ENCODE results near the gene INTS15. TPM values are rescaled to one million over a fixed set of nuclear protein-coding genes. Genes with fewer than 3 reads are reported as not detected.

Gene INTS15
- total RNA-seq, 1 donor from 2014 or later, result 55.7 TPM

DNA sequence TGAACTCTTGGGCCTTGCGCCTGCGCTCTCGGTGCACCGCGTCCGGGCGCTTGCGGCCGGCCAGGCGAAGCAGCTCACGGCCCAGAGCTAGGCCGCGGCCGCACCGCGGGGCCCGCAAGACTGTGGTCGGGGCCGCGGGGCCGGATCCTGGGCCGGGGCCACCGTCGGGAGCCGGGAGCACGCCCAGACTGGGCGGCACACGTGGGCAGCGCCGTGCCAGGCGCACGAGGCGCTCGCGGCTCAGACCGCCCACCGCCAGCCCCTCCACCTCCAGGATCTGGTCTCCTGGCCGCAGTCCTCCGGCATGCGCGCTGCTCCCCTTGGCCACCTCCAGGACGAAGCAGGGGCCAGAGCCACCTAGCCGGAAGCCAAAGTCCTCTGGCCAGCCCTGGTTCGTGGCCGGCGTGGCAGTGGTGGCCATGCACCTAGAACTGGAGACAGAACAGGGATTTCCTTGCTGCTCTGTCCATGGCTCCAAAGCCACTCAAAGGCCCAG, 38.8 kb upstream of the INTS15 start, which contains the start of gene GRID2IP:
Gene GRID2IP, minus strand, starts transcription at position 446 of the 496 bp plus-strand sequence. Its CDS starts 25 bp downstream, at position 421.
- Mint-ChIP-seq H3K4me1 (no peaks in the 10 kb centered on the region), H3K4me3 (no peak within 1 kb of the TSS), H3K9me3 (no peaks in the 10 kb centered on the region), H3K36me3 (ENCODE audit: low read depth) (no peaks in the 10 kb centered on the region), H3K27me3 (ENCODE audit: low read depth) (no peaks in the 10 kb centered on the region), H3K27ac (ENCODE audit: unreplicated experiment) (no peak within 1 kb of the TSS)
- TF ChIP-seq, protein P1, sequence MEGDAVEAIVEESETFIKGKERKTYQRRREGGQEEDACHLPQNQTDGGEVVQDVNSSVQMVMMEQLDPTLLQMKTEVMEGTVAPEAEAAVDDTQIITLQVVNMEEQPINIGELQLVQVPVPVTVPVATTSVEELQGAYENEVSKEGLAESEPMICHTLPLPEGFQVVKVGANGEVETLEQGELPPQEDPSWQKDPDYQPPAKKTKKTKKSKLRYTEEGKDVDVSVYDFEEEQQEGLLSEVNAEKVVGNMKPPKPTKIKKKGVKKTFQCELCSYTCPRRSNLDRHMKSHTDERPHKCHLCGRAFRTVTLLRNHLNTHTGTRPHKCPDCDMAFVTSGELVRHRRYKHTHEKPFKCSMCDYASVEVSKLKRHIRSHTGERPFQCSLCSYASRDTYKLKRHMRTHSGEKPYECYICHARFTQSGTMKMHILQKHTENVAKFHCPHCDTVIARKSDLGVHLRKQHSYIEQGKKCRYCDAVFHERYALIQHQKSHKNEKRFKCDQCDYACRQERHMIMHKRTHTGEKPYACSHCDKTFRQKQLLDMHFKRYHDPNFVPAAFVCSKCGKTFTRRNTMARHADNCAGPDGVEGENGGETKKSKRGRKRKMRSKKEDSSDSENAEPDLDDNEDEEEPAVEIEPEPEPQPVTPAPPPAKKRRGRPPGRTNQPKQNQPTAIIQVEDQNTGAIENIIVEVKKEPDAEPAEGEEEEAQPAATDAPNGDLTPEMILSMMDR (conservative IDR thresholded peaks at IDR 0.05), result no peak
- no peak for DNase-seq (ENCODE audit: low read depth, low spot score)

DNA sequence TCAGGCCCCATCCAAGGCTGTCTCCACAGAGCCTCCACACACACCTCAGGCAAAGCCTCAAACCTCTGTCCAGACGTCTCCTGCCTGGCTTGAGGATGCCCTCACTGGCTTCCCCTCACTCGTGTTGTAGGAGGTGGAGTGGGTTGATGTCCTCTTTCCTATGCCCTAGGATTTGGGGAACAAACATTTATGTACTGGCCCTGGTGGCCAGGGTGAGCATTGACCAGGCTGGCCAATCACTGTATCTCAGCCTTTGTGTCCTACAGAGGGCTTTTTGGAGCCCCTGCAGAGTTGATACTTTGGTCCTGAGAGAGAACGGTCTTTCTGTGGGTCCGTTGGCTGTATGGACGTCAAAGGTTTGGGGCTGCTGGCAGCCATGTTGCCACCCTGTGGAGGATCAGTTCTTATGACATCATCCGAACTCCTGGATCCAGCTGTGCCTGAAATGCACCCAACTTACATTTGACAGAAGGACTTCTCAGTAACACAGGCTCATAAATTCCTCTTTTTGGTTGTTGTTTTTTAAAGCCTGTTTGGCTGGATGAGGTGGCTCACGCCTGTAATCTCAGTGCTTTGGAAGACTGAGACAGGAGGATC, 36.3 kb upstream of the INTS15 start:
- Mint-ChIP-seq H3K4me1 (no peaks in the 10 kb centered on the region), H3K27ac (ENCODE audit: unreplicated experiment) (no peak overlapping the region), H3K4me3 (no peak overlapping the region), H3K9me3 (no peaks in the 10 kb centered on the region), H3K36me3 (ENCODE audit: low read depth) (no peaks in the 10 kb centered on the region), H3K27me3 (ENCODE audit: low read depth) (no peaks in the 10 kb centered on the region)
- TF ChIP-seq, protein P1 (conservative IDR thresholded peaks at IDR 0.05), result no peak
- DNase-seq (ENCODE audit: low read depth, low spot score), result no peak

DNA sequence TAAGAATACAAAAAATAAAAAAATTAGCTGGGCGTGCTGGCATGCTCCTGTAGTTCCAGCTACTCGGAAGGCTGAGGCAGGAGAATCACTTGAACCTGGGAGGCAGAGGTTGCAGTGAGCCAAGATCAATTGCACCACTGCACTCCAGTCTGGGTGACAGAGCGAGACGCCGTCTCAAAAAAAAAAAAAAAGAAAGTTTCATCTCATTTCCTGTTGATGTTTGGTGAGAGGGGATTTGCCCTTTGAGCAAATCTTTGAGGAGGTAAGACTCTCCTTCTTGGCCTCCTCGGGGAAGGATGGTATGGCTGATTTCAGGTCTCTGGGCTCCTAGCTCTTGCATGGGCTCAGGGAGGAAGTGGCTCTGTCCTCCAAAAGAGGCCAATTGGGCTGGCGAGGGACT, 35.0 kb upstream of the INTS15 start:
- peaks cover under 1% of the 10 kb centered on the region for H3K27me3 Mint-ChIP-seq (ENCODE audit: low read depth)
- no peaks in the 10 kb centered on the region for H3K36me3 Mint-ChIP-seq (ENCODE audit: low read depth)
- H3K9me3 Mint-ChIP-seq, result no peaks in the 10 kb centered on the region
- TF ChIP-seq, protein P1 (conservative IDR thresholded peaks at IDR 0.05), result no peak
- no peak for DNase-seq (ENCODE audit: low read depth, low spot score)
- no peak overlapping the region for H3K27ac Mint-ChIP-seq (ENCODE audit: unreplicated experiment)
- H3K4me1 Mint-ChIP-seq, result no peaks in the 10 kb centered on the region
- H3K4me3 Mint-ChIP-seq, result no peak overlapping the region

DNA sequence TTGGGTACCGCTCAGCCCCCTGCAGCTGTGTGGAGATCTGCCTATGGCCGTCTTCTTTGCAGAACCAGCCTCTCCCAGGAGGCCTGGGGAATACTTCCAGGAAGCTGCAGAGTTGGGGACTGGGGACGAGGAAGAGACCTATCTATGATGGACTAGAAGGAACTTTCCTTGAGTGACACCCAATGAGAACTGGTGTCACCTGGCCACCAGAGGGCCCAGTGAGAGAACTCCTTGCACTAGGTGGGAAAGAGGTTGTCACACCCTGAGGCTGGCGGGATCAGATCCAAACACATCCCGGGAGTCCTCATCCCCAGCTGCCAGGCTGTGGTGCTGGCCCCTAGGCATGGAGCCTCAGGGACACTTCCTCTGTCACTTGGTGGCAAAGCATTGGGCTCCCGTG, 33.6 kb upstream of the INTS15 start:
- Mint-ChIP-seq H3K4me3 (no peak overlapping the region), H3K27me3 (ENCODE audit: low read depth) (peaks cover 3% of the 10 kb centered on the region), H3K9me3 (no peaks in the 10 kb centered on the region), H3K27ac (ENCODE audit: unreplicated experiment) (no peak overlapping the region), H3K36me3 (ENCODE audit: low read depth) (no peaks in the 10 kb centered on the region), H3K4me1 (no peaks in the 10 kb centered on the region)
- TF ChIP-seq, protein P1 (conservative IDR thresholded peaks at IDR 0.05), result peak; percentile 39
- DNase-seq (ENCODE audit: low read depth, low spot score), result no peak

DNA sequence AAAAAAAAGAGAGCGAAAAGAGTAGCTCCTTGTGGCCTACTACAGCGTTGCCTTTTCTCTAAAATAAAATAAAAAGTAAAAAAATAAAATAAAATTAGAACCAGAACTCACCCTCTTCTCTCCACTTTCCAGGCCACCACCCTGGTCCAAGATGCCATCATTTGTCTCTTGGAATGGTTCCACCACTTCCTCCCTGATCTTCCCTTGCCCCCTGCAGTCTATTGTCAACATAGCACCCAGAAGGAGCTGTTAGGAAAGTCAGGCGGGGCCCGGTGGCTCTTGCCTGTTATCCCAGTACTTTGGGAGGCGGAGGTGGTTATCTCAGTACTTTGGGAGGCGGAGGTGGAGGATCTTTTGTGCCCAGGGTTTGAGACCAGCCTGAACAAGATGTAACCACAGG, 31.0 kb upstream of the INTS15 start:
- Mint-ChIP-seq H3K27me3 (ENCODE audit: low read depth) (peaks cover 3% of the 10 kb centered on the region), H3K27ac (ENCODE audit: unreplicated experiment) (no peak overlapping the region), H3K4me1 (no peaks in the 10 kb centered on the region), H3K4me3 (no peak overlapping the region), H3K36me3 (ENCODE audit: low read depth) (no peaks in the 10 kb centered on the region), H3K9me3 (no peaks in the 10 kb centered on the region)
- no peak for DNase-seq (ENCODE audit: low read depth, low spot score)
- TF ChIP-seq, protein P1 (conservative IDR thresholded peaks at IDR 0.05), result peak; percentile 51
